Measurements from ENCODE around the gene IQGAP2. TPM values are rescaled to one million over a fixed set of nuclear protein-coding genes. Genes with fewer than 3 reads are reported as not detected.
A peak's percentile ranks its signal among the peaks of the same experiment; 100 is the strongest.

Gene IQGAP2
- total and polyA plus RNA-seq, 2 of the 8 experiments (the other 6 are each of a cell fraction or from before 2014, with no cell fraction given), result 19.7 to 66.0 TPM

DNA sequence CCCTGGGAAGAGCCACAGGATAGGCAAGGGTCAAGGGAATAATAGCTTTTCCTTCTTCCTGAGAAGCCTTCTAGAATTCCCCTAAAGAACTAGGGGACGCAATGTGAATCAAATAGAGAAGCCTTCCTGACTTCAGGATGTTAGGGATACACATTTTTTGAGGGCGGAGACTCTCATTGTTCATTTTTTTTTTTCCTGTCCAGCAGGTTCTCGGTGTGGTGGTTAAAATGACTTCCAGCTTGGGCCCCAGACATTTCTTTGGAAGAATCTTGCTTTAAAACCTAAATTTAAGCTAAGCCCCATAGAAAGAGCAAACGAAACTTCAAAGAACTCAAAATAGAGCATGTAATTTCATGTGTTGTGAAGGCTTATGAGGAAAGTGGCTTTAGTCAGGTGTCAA, 80.8 kb downstream of the IQGAP2 start:
- no peak overlapping the region for H2BK12ac ChIP-seq (ENCODE audit: low read depth, low read length)
- H3K36me3 ChIP-seq (ENCODE audit: control insufficient read depth in 2 of 4, insufficient read depth in 4 of 4, low read length in 3 of 4), result no peaks in the 10 kb centered on the region
- no peak overlapping the region for H3K4me3 ChIP-seq (ENCODE audit: extremely low read depth in 1 of 4, insufficient read depth in 2 of 4, low read depth in 3 of 4, low read length in 4 of 4)
- H4K8ac ChIP-seq (ENCODE audit: extremely low read depth, insufficient read depth, low read length), result no peak overlapping the region; the same call in 1 of the 2 replicates
- no peaks in the 10 kb centered on the region for H3K27me3 ChIP-seq (replicated peaks in 1 of 4; ENCODE audit: control insufficient read depth in 3 of 4, extremely low read depth in 1 of 4, insufficient read depth in 3 of 4, low read length in 3 of 4)
- H3K79me2 ChIP-seq (ENCODE audit: control insufficient read depth in 1 of 2, insufficient read depth in 2 of 2, low read length in 2 of 2), result peaks cover 0 to 41% of the 10 kb centered on the region in 2 experiments; a peak in 2 of 4 replicates
- no peak overlapping the region for H3K4ac ChIP-seq (replicated peaks; ENCODE audit: insufficient read length, low read depth, low read length)
- peaks cover 8 to 37% (median 29%) of the 10 kb centered on the region in 4 experiments for H3K4me1 ChIP-seq (replicated peaks in 1 of 4; ENCODE audit: control insufficient read depth in 3 of 4, insufficient read depth in 4 of 4, low read length in 3 of 4)
- H3K9ac ChIP-seq (replicated peaks in 1 of 4; ENCODE audit: extremely low read depth in 1 of 4, low read depth in 3 of 4, low read length in 3 of 4), result no peak overlapping the region
- H4K91ac ChIP-seq (replicated peaks; ENCODE audit: insufficient read length, low read length), result peak overlapping the region; percentile 63
- H4K20me1 ChIP-seq (replicated peaks in 1 of 2; ENCODE audit: control insufficient read depth in 1 of 2, insufficient read depth in 2 of 2, low read length in 2 of 2), result no peaks in the 10 kb centered on the region
- no peak overlapping the region for H3K27ac ChIP-seq (ENCODE audit: low read depth, low read length)
- no peak overlapping the region for H3K23ac ChIP-seq (ENCODE audit: insufficient read length)
- no peak overlapping the region for H2BK5ac ChIP-seq (ENCODE audit: low read depth, low read length)
- H3K9me3 ChIP-seq (ENCODE audit: insufficient read depth in 2 of 2, low read depth in 1 of 2, low read length in 1 of 2), result no peaks in the 10 kb centered on the region
- no peak overlapping the region for H2AFZ ChIP-seq (ENCODE audit: low read length)
- FAIRE-seq (no peak), DNase-seq (ENCODE audit: low read depth in 1 of 2, low spot score in 2 of 2) (no peak)
- no peak overlapping the region for H3K4me2 ChIP-seq (ENCODE audit: insufficient read depth in 1 of 2, low read depth in 2 of 2, low read length in 2 of 2)
- ChIA-PET POLR2A (ENCODE audit: partially characterized antibody) (interaction anchor here (1.4 to 2.8 kb wide), 2 partner anchors 13 to 57 kb away, joined by 3 to 10 read pairs; no protein-coding TSS in a partner anchor), CTCF (ENCODE audit: partially characterized antibody) (interaction anchor here (0.6 to 6.5 kb wide), 35 partner anchors 10 to 382 kb away, joined by 3 to 69 read pairs (median 3); no protein-coding TSS in a partner anchor)
- no peak overlapping the region for H3K56ac ChIP-seq (replicated peaks; ENCODE audit: insufficient read length, low read depth, low read length)
- H3K14ac ChIP-seq (ENCODE audit: insufficient read length), result no peak overlapping the region
- no peak overlapping the region for H2BK20ac ChIP-seq (ENCODE audit: low read length)
- no peak overlapping the region; the same call in 1 of the 2 replicates for H2AK5ac ChIP-seq (ENCODE audit: low read depth, low read length)
- WGBS, 2 experiments (ENCODE audit: extremely low coverage in 1 of 2, insufficient coverage in 1 of 2, insufficient read length in 1 of 2, insufficient replicate concordance in 2 of 2, low coverage in 1 of 2, low lambda C conversion rate in 2 of 2, missing lambda C conversion rate in 1 of 2), result 88% methylated on average over 4 of the region's 4 CpGs; no CpG with 5 or more reads in 1 of the 2 experiments
- no peak overlapping the region; the same call in 1 of the 2 replicates for H3K18ac ChIP-seq (ENCODE audit: extremely low read depth, low read length)
- TF ChIP-seq CEBPB (IDR thresholded peaks at IDR 0.05; ENCODE audit: low read depth, low read length) (no peak), ZNF274 (IDR thresholded peaks at IDR 0.05; ENCODE audit: borderline replicate concordance, extremely low read depth, low read length) (no peak), GTF2F1 (IDR thresholded peaks at IDR 0.05; ENCODE audit: borderline replicate concordance, low read depth, low read length) (no peak), JUND (IDR thresholded peaks at IDR 0.05; ENCODE audit: low read length) (no peak), RXRA (IDR thresholded peaks at IDR 0.05; ENCODE audit: insufficient read depth, low read depth, low read length) (no peak), SRF (IDR thresholded peaks at IDR 0.05; ENCODE audit: low read depth, low read length) (no peak), TCF12 (IDR thresholded peaks at IDR 0.05; ENCODE audit: low read depth, low read length) (no peak), SAP30 (IDR thresholded peaks at IDR 0.05; ENCODE audit: insufficient read depth, insufficient replicate concordance, low read length) (no peak), RFX5 (IDR thresholded peaks at IDR 0.05; ENCODE audit: borderline replicate concordance, low read depth, low read length) (no peak), POLR2A (IDR thresholded peaks at IDR 0.05; ENCODE audit: control extremely low read depth in 1 of 2, low read depth in 2 of 2, low read length in 2 of 2) (no peak)
- TF ChIP-seq, protein P1, sequence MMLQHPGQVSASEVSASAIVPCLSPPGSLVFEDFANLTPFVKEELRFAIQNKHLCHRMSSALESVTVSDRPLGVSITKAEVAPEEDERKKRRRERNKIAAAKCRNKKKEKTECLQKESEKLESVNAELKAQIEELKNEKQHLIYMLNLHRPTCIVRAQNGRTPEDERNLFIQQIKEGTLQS (IDR thresholded peaks at IDR 0.05; ENCODE audit: insufficient read depth, low read depth, low read length), result no peak
- TF ChIP-seq, protein P2, sequence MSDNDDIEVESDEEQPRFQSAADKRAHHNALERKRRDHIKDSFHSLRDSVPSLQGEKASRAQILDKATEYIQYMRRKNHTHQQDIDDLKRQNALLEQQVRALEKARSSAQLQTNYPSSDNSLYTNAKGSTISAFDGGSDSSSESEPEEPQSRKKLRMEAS (IDR thresholded peaks at IDR 0.05), result no peak
- TF ChIP-seq, protein P3, sequence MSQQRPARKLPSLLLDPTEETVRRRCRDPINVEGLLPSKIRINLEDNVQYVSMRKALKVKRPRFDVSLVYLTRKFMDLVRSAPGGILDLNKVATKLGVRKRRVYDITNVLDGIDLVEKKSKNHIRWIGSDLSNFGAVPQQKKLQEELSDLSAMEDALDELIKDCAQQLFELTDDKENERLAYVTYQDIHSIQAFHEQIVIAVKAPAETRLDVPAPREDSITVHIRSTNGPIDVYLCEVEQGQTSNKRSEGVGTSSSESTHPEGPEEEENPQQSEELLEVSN (IDR thresholded peaks at IDR 0.05), result no peak
- no peak overlapping the region for H2BK120ac ChIP-seq (replicated peaks; ENCODE audit: low read depth, low read length)
- no peaks in the 10 kb centered on the region for H3K23me2 ChIP-seq (ENCODE audit: low read depth, low read length)
- peaks cover 7% of the 10 kb centered on the region; the same call in 1 of the 2 replicates for H3K79me1 ChIP-seq (ENCODE audit: low read depth, low read length)
- no peak overlapping the region for H2BK15ac ChIP-seq (ENCODE audit: low read length)
- H4K5ac ChIP-seq (ENCODE audit: insufficient read length, low read depth, low read length), result no peak overlapping the region

Data from H1 (cell line).